Lung (tissue), 12 donors: ENCODE measurements around the gene MBD6. TPM values are rescaled to one million over a fixed set of nuclear protein-coding genes. Genes with fewer than 3 reads are reported as not detected.
"Not testable (repeated sequence)": the region's sequence is repeated elsewhere in the genome, so short reads cannot be mapped to it uniquely, and the experiment has no call there.

ENCODE experiments used
- ATAC-seq: fragments of 200-7000 bp; cut with Tn5 transposase; one replicate; pipeline ENCODE4 v1.9.1; 2020; ENCODE audit warnings: moderate number of reproducible peaks; ENCODE audit not compliant: insufficient read depth, low FRiP score
- DNase-seq, 3 donors: peaks; one replicate each; pipeline ENCODE4 v3.0.0-alpha.2; 2013 to 2017
- H3K27ac ChIP-seq, 2 donors: one replicate each; pipeline ENCODE4 v1.5.1; 2013; ENCODE audit warnings: mild to moderate bottlenecking in 2 of 2, moderate library complexity in 2 of 2, control low read depth in 1 of 2, inconsistent platforms in 1 of 2, low read depth in 1 of 2, low read length in 1 of 2
- H3K27me3 ChIP-seq, 3 donors: one replicate each; pipeline ENCODE4 v1.5.1; 2013; ENCODE audit warnings: low read length in 2 of 3; ENCODE audit not compliant: control insufficient read depth in 3 of 3, insufficient read depth in 3 of 3
- H3K36me3 ChIP-seq, 4 donors: one replicate each; pipeline ENCODE4 v1.5.1; 2013; ENCODE audit warnings: low read length in 4 of 4, mild to moderate bottlenecking in 1 of 4, moderate library complexity in 1 of 4; ENCODE audit not compliant: control insufficient read depth in 4 of 4, insufficient read depth in 4 of 4
- H3K4me1 ChIP-seq, 5 donors: one replicate each; pipeline ENCODE4 v1.5.1; 2013; ENCODE audit warnings: low read length in 5 of 5, mild to moderate bottlenecking in 2 of 5, moderate library complexity in 1 of 5; ENCODE audit not compliant: control insufficient read depth in 5 of 5, insufficient read depth in 5 of 5
- H3K4me3 ChIP-seq: one replicate; pipeline ENCODE4 v1.5.1; 2013; ENCODE audit warnings: mild to moderate bottlenecking, control low read depth, moderate library complexity
- H3K9ac ChIP-seq, 2 donors: one replicate each; pipeline ENCODE4 v1.5.1; 2013; ENCODE audit warnings: low read length in 2 of 2, control low read depth in 1 of 2; ENCODE audit not compliant: insufficient read depth in 1 of 2
- H3K9me3 ChIP-seq, 4 donors: one replicate each; pipeline ENCODE4 v1.5.1; 2013; ENCODE audit warnings: low read length in 3 of 4, mild to moderate bottlenecking in 1 of 4, moderate library complexity in 1 of 4; ENCODE audit not compliant: control insufficient read depth in 4 of 4, insufficient read depth in 3 of 4
- WGBS, 2 donors: extraction: QIAGEN DNeasy Blood & Tissue Kit; methylation state at CpG; one replicate each; pipeline ENCODE4 v1.1.7; 2013; 5-methylcytosine and 5-hydroxymethylcytosine counted together
- polyA plus RNA-seq, 2 donors: library from polyadenylated mRNA; stranded (reverse); fragments of 200-250 nt; gene quantifications; one replicate each; pipeline ENCODE4 v1.2.1, GENCODE V29; 2013
- total RNA-seq, 2 donors: library from RNA; depleted of rRNA in 1 of 2; stranded (reverse); fragments of >200 nt in 1 of 2; gene quantifications; one replicate each; pipeline ENCODE4 v1.2.1, GENCODE V29; 2014 to 2021
- TF ChIP-seq, protein P1 (sequence below): IDR thresholded peaks from 2 replicates; pipeline ENCODE4 v1.5.1; 2012; ENCODE audit warnings: mild to moderate bottlenecking; ENCODE audit errors: control extremely low read depth, extremely low read depth
- donor health status: control.
- donor health status: control.
- donor health status: Bipolar disorder and iron deficiency.
- donor health status: healthy.
- donor health status: DM: yes; HTN: yes; CAD: no.

Gene MBD6
- total and polyA plus RNA-seq, 4 donors, result 26.0 to 132 (median 39.6) TPM

DNA sequence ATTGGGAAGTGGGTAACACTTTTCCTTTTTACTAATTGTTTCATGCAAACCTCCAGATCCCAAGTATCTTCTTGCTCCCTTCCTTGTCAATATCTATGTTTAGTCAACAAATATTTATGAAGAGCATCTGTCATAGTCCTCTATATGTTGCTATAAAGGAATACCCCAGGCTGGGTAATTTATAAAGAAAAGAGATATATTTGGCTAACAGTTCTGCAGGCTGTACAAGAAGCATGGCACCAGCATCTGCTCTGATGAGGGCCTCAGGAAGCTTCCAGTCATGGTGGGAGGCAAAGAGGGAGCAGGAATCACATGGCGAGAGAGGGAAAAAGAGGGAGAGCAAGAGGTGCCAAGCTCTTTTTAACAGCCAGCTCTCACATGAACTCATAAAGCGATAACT is 31.8 kb downstream of the MBD6 start:
- DNase-seq, result no peak
- ATAC-seq, result no peak
- Histone ChIP-seq H3K9me3 (no peaks in the 10 kb centered on the region), H3K9ac (no peak overlapping the region), H3K27ac (no peak overlapping the region), H3K4me1 (peaks cover 0 to 5% (median 0%) of the 10 kb centered on the region in 5 donors), H3K36me3 (no peaks in the 10 kb centered on the region), H3K4me3 (no peak overlapping the region), H3K27me3 (peaks cover 0 to 26% (median 11%) of the 10 kb centered on the region in 3 donors)
- 94 to 95% methylated on average over 2 of the region's 2 CpGs for WGBS, 2 donors
- TF ChIP-seq, protein P1, sequence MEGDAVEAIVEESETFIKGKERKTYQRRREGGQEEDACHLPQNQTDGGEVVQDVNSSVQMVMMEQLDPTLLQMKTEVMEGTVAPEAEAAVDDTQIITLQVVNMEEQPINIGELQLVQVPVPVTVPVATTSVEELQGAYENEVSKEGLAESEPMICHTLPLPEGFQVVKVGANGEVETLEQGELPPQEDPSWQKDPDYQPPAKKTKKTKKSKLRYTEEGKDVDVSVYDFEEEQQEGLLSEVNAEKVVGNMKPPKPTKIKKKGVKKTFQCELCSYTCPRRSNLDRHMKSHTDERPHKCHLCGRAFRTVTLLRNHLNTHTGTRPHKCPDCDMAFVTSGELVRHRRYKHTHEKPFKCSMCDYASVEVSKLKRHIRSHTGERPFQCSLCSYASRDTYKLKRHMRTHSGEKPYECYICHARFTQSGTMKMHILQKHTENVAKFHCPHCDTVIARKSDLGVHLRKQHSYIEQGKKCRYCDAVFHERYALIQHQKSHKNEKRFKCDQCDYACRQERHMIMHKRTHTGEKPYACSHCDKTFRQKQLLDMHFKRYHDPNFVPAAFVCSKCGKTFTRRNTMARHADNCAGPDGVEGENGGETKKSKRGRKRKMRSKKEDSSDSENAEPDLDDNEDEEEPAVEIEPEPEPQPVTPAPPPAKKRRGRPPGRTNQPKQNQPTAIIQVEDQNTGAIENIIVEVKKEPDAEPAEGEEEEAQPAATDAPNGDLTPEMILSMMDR, result no peak

DNA sequence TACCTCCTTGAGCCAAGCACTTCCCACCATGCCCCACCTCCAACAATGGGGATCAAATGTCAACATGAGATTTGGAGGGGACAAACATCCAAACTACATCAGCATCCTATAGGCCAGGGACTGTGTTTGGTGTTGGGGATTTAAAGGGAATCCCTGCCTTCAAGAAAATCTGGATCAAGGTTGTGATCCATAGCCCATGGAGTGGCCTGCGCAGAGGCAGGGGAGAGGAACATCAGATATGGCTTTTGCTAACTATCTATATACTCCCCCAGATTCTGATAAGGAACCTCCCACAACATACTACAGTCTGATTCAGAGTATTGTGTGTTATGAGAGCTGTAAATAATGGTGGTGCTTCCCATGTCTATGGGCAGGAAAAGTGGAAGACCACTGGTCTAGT is 32.3 kb downstream of the MBD6 start:
- DNase-seq (no peak), ATAC-seq (no peak)
- peaks cover 0 to 5% (median 0%) of the 10 kb centered on the region in 5 donors for H3K4me1 ChIP-seq
- H3K9me3 ChIP-seq, result no peaks in the 10 kb centered on the region
- H3K36me3 ChIP-seq, result no peaks in the 10 kb centered on the region
- H3K4me3 ChIP-seq, result no peak overlapping the region
- TF ChIP-seq, protein P1, result no peak
- no peak overlapping the region for H3K27ac ChIP-seq
- WGBS, 2 donors, result 98 to 100% methylated on average over 1 of the region's 1 CpG
- no peak overlapping the region for H3K9ac ChIP-seq
- peaks cover 0 to 23% (median 9%) of the 10 kb centered on the region in 3 donors for H3K27me3 ChIP-seq

DNA sequence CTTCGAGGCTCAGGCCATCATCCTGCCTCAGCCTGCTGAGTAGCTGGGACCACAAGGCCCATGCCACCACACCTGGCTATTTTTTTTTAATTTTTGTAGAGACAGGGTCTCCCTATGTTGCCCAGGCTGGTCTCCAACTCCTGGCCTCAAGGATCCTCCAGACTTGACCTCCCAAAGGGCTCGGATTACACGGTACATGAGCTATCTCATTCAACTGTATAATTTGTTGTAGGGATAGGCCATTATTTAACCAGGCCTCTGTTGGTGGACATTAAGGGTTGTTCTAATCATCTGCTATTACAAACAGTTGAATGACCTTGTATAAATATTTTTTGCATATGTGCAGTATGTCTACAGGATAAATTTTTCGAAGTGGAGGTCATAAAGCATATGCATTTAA is 36.2 kb downstream of the MBD6 start:
- no peak for ATAC-seq
- WGBS, 2 donors, result 88 to 92% methylated on average over 4 of the region's 4 CpGs
- Histone ChIP-seq H3K9ac (no peak overlapping the region), H3K27ac (no peak overlapping the region), H3K27me3 (peaks cover 0 to under 1% (median 0%) of the 10 kb centered on the region in 3 donors), H3K9me3 (no peaks in the 10 kb centered on the region), H3K4me1 (peaks cover 0 to 4% (median 0%) of the 10 kb centered on the region in 5 donors), H3K36me3 (no peaks in the 10 kb centered on the region), H3K4me3 (no peak overlapping the region)
- TF ChIP-seq, protein P1, result no peak
- DNase-seq, result no peak

DNA sequence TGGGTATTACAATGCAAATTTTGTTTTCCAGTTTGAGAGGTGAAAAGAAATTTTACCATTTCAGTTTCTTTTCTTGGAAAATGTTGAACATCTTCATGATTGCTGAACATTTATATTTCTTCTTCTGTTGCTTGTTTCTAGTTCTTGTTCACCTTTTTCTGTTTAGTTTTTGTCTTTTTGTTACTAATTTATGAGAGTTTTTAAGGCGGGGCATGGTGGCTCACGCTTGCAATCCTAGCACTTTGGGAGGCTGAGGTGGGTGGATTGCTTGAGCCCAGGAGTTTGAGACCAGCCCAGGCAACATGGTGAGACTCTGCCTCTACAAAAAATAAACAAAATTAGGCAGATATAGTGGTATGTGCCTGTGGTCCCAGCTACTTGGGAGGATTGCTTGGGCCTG is 37.9 kb downstream of the MBD6 start:
- H3K36me3 ChIP-seq, result no peaks in the 10 kb centered on the region
- H3K27me3 ChIP-seq, result no peaks in the 10 kb centered on the region
- H3K9me3 ChIP-seq, result no peaks in the 10 kb centered on the region
- no peak overlapping the region for H3K27ac ChIP-seq
- H3K4me3 ChIP-seq, result no peak overlapping the region
- WGBS, 2 donors, result 94 to 97% methylated on average over 2 of the region's 2 CpGs
- H3K4me1 ChIP-seq, result no peaks in the 10 kb centered on the region
- TF ChIP-seq, protein P1, result no peak
- no peak for ATAC-seq
- H3K9ac ChIP-seq, result no peak overlapping the region
- DNase-seq, result no peak

DNA sequence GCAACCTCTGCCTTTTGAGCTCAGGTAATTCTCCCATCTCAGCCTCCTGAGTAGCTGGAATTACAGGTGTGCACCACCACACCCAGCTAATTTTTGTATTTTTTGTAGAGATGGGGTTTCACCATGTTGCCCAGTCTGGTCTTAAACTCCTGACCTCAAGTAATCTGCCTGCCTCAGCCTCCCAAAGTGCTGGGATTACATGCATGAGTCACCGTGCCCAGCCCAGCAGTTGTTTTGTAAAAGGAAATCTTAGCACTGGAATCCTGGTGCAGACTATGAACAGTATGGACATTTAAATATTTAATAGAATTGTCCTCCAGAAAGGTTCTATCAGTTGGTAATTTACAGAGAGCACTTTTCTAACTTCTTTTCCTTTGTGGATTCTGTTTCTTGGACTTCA is 38.5 kb downstream of the MBD6 start:
- H3K4me3 ChIP-seq, H3K9ac ChIP-seq, H3K27me3 ChIP-seq, H3K27ac ChIP-seq, ATAC-seq, H3K36me3 ChIP-seq, H3K4me1 ChIP-seq, H3K9me3 ChIP-seq, DNase-seq: not testable (repeated sequence)
- 79 to 83% methylated on average over 1 of the region's 1 CpG for WGBS, 2 donors
